Measurements from ENCODE around the gene MOGAT1. TPM values are rescaled to one million over a fixed set of nuclear protein-coding genes. Genes with fewer than 3 reads are reported as not detected.

The MOGAT1 gene
- total RNA-seq, 4 donors from 2014 or later: not detected

GRCh38 chr2:222693837-222694236 lies 22.4 kb downstream of the MOGAT1 start:
- TF ChIP-seq POLR2AphosphoS5 (IDR thresholded peaks at IDR 0.05) (no peak), CTCF (IDR thresholded peaks at IDR 0.05) (no peak), EP300 (IDR thresholded peaks at IDR 0.05) (no peak), POLR2A (IDR thresholded peaks at IDR 0.05) (no peak)
- 67 to 77% methylated on average over 1 of the region's 1 CpG for WGBS, 2 donors (ENCODE audit: low coverage in 1 of 2)
- ATAC-seq: no peak

GRCh38 chr2:222698276-222698675 lies 26.8 kb downstream of the MOGAT1 start:
- H3K27ac ChIP-seq: no peak overlapping the region
- 69 to 96% methylated on average over 3 to 4 of the region's 4 CpGs for WGBS, 2 donors (ENCODE audit: low coverage in 1 of 2)
- no peaks in the 10 kb centered on the region for H3K27me3 ChIP-seq
- H3K4me1 ChIP-seq: peaks cover 0 to 16% (median 0%) of the 10 kb centered on the region in 3 donors
- no peaks in the 10 kb centered on the region for H3K36me3 ChIP-seq
- TF ChIP-seq POLR2A (IDR thresholded peaks at IDR 0.05) (no peak), POLR2AphosphoS5 (IDR thresholded peaks at IDR 0.05) (no peak), CTCF (IDR thresholded peaks at IDR 0.05) (no peak), EP300 (IDR thresholded peaks at IDR 0.05) (no peak)
- ATAC-seq: no peak
- no peak overlapping the region for H3K4me3 ChIP-seq
- H3K9me3 ChIP-seq: no peaks in the 10 kb centered on the region

More at GRCh38 chr2:222693837-222694236, 22.4 kb downstream of the MOGAT1 start:
- H3K27me3 ChIP-seq: no peaks in the 10 kb centered on the region
- H3K36me3 ChIP-seq: no peaks in the 10 kb centered on the region
- peaks cover 0 to 12% (median 0%) of the 10 kb centered on the region in 3 donors for H3K4me1 ChIP-seq
- no peak overlapping the region for H3K4me3 ChIP-seq
- H3K27ac ChIP-seq: no peak overlapping the region
- H3K9me3 ChIP-seq: no peaks in the 10 kb centered on the region

DNA sequence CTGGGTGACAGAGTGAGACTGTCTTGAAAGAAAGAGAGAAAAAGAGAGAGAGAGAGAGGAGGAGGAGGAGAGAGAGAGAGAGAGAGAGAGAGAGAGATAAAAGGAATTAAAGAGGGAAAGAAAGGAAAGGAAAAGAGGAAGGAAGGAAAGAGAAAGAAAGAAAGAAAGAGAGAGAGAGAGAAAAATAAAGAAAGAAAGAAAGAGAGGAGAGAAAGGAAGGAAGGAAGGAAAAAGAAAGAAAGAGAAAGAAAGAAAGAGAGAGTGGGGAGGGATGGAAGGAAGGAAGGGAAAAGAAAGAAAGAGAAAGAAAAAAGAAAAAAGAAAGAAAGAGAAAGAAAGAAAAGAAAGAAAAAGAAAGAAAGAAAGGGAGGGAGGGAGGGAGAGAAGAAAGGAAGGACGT lies 29.8 kb downstream of the MOGAT1 start:
- Histone ChIP-seq H3K9me3 (no peaks in the 10 kb centered on the region), H3K36me3 (no peaks in the 10 kb centered on the region), H3K27me3 (no peaks in the 10 kb centered on the region), H3K4me1 (peaks cover 0 to 21% (median 0%) of the 10 kb centered on the region in 3 donors), H3K4me3 (no peak overlapping the region), H3K27ac (no peak overlapping the region)
- WGBS, 2 donors (ENCODE audit: low coverage in 1 of 2): 44 to 73% methylated on average over 1 of the region's 1 CpG
- no peak for ATAC-seq
- TF ChIP-seq EP300 (IDR thresholded peaks at IDR 0.05) (no peak), POLR2AphosphoS5 (IDR thresholded peaks at IDR 0.05) (no peak), POLR2A (IDR thresholded peaks at IDR 0.05) (no peak), CTCF (IDR thresholded peaks at IDR 0.05) (no peak)

DNA sequence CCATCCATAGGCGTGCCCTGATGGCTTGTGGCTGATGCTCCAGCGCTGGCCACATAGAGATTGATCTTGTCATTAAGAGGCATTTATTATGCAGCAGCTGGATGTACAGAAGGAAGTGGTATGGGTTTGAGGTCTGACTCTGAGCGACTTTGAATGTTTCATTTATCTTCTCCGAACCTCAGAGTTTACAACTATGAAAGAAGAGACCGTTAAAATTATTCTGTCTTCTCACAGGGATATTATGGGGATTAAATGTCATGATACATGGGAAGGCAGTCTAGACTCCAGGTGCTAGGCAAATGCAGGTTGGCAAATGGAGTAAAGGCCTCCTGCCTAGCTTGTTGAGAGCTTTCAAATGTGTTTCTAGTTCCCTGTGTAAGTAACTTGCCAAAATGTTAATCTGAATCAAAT lies 30.3 kb downstream of the MOGAT1 start:
- Histone ChIP-seq H3K36me3 (no peaks in the 10 kb centered on the region), H3K4me3 (no peak overlapping the region), H3K4me1 (peaks cover 0 to 21% (median 0%) of the 10 kb centered on the region in 3 donors), H3K27ac (no peak overlapping the region), H3K9me3 (no peaks in the 10 kb centered on the region), H3K27me3 (no peaks in the 10 kb centered on the region)
- TF ChIP-seq EP300 (IDR thresholded peaks at IDR 0.05) (no peak), POLR2AphosphoS5 (IDR thresholded peaks at IDR 0.05) (no peak), CTCF (IDR thresholded peaks at IDR 0.05) (no peak), POLR2A (IDR thresholded peaks at IDR 0.05) (no peak)
- 47 to 81% methylated on average over 5 of the region's 5 CpGs for WGBS, 2 donors (ENCODE audit: low coverage in 1 of 2)
- ATAC-seq: no peak

- H3K27me3 ChIP-seq: no peaks in the 10 kb centered on the region
- no peaks in the 10 kb centered on the region for H3K9me3 ChIP-seq
- H3K27ac ChIP-seq: no peak overlapping the region
- no peak for ATAC-seq
- 50 to 52% methylated on average over 2 of the region's 2 CpGs for WGBS, 2 donors (ENCODE audit: low coverage in 1 of 2)
- H3K4me3 ChIP-seq: no peak overlapping the region
- TF ChIP-seq POLR2AphosphoS5 (IDR thresholded peaks at IDR 0.05): no peak
- no peak for TF ChIP-seq CTCF (IDR thresholded peaks at IDR 0.05)
- TF ChIP-seq POLR2A (IDR thresholded peaks at IDR 0.05): no peak
- no peak for TF ChIP-seq EP300 (IDR thresholded peaks at IDR 0.05)
- peaks cover 0 to 30% (median 3%) of the 10 kb centered on the region in 3 donors for H3K4me1 ChIP-seq
- H3K36me3 ChIP-seq: no peaks in the 10 kb centered on the region
These were observed 31.6 kb downstream of the MOGAT1 start for GRCh38 chr2:222703091-222703490.
